Lower leg skin (tissue), 4 donors: Measurements from ENCODE around the gene COL6A2. TPM values are rescaled to one million over a fixed set of nuclear protein-coding genes. Genes with fewer than 3 reads are reported as not detected.

Experiments
- DNase-seq, 2 donors: peaks; one replicate each; pipeline ENCODE4 v3.0.0-alpha.2; 2019; ENCODE audit warnings: low spot score in 2 of 2
- H3K4me3 ChIP-seq: fragments of 200-600 bp; sonication (generic); 2 replicates; pipeline ENCODE4 v1.5.1; 2017; ENCODE audit warnings: mild to moderate bottlenecking, low read depth; ENCODE audit not compliant: poor library complexity, severe bottlenecking
- CTCF ChIP-seq, 3 donors: fragments of 450-650 bp; IDR thresholded peaks; one replicate each; pipeline ENCODE4 v1.5.1; 2016; ENCODE audit warnings: antibody characterized with exemption in 3 of 3, mild to moderate bottlenecking in 3 of 3, moderate library complexity in 2 of 3
- POLR2A ChIP-seq, 2 donors: fragments of 450-650 bp; IDR thresholded peaks; one replicate each; pipeline ENCODE4 v1.6.1; 2016 to 2017; ENCODE audit warnings: antibody characterized with exemption in 2 of 2, mild to moderate bottlenecking in 1 of 2, moderate library complexity in 1 of 2
- WGBS, 2 donors: methylation state at CpG; one replicate each; pipeline ENCODE4 v1.1.5; 2018; 5-methylcytosine and 5-hydroxymethylcytosine counted together
- intact Hi-C: fragments of 100-400 bp; cut with DNase I; formaldehyde crosslinking; loops from one replicate; pipeline ENCODE4 v1.15.0; 2023; ENCODE audit warnings: low total_unique reads
- total RNA-seq, 4 donors: library from RNA; depleted of rRNA; stranded (reverse); fragments of >200 nt; gene quantifications; one replicate each; pipeline ENCODE4 v1.1.0, GENCODE V29; 2016

The COL6A2 gene
- total RNA-seq, 4 donors from 2014 or later, result 137 to 543 (median 164) TPM

GRCh38 chr21:46111857-46112724 is 14.2 kb downstream of the COL6A2 start:
- DNase-seq, result peak in 1 of 2 donors; percentile 83
- H3K4me3 ChIP-seq, result no peak overlapping the region
- intact Hi-C loops, result no loop called here
- TF ChIP-seq CTCF (IDR thresholded peaks at IDR 0.05), result no peak
- TF ChIP-seq POLR2A (IDR thresholded peaks at IDR 0.05), result no peak
- WGBS, 2 donors, result 95 to 96% methylated on average over 63 of the region's 69 CpGs

DNA sequence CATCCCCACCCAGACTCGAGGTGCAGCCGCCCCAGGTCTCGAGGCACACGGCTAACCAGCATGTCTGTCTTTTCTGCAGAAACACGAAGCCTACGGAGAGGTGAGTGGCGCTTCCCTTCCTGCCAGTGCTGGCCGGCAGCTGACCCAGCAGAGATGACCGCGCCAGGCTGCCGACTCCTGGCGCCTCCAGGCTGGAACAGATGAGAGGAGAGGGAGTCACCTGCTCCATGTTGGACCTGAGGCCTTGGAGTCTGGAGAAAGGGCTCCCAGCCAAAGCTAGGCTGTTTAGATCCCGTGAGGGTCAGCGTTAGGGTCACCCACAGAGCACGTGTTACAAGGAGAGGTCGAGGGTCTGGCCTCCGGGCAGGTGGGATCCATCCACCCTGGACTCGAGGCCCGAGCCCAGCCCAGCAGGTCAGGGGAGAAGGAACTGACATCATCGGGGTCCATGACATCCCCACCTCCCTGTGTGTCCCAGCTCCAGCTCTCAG is 14.9 kb downstream of the COL6A2 start:
- 94 to 95% methylated on average over 15 to 20 of the region's 20 CpGs for WGBS, 2 donors
- TF ChIP-seq CTCF (IDR thresholded peaks at IDR 0.05), result no peak
- TF ChIP-seq POLR2A (IDR thresholded peaks at IDR 0.05), result no peak
- intact Hi-C loops, result no loop called here
- H3K4me3 ChIP-seq, result no peak overlapping the region
- peak; percentile 10 to 80 for DNase-seq

DNA sequence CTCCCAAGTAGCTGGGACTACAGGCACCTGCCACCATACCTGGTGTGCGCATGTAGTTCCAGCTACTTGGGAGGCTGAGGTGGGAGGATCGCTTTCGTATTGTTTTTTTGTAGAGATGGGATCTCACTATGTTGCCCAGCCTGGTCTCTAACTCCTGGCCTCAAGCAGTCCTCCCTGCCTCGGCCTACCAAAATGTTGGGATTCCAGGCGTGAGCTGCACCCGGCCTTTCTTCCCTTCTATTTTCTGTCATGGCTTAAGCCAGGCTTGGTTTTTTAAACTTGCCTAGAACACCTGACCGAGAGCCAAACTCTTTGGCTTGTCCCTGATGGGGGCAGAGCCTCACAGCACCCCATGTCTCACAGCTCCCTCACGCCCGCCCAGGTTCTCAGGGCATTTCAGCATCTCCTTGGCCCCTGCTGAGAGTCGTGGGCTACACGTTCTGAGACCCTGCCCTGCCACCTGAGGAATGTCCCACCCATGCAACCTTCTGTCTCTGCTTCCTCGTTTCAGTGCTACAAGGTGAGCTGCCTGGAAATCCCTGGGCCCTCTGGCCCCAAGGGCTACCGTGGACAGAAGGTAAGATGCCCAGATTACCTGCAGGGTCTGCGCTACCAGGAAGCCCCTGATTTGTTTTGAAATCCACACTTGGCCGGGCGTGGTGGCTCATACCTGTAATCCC is 15.7 kb downstream of the COL6A2 start:
- TF ChIP-seq CTCF (IDR thresholded peaks at IDR 0.05), result no peak
- TF ChIP-seq POLR2A (IDR thresholded peaks at IDR 0.05), result no peak
- no peak overlapping the region for H3K4me3 ChIP-seq
- WGBS, 2 donors, result 93 to 95% methylated on average over 16 of the region's 16 CpGs
- intact Hi-C loops, result no loop called here
- peak; percentile 6 to 68 for DNase-seq

DNA sequence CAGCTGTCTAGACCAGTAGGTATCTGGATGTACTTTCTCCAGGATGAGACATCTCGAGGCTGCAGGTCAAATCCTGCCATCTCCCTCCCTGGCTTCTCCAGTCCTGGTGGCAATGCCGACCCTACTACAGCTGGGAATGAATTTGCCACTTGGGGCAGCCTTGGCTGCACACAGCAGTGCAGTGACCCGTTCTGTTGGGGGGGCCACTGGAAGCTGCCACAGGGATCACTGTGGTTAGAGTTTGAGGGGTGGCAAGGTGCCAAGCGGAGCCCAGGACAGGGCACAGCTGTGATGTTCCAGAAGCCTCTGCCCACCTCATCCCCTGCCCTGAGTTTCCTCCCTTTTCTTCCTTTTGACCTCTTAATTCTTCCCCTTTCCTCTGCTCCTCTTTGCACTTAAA is 17.1 kb downstream of the COL6A2 start:
- 90 to 97% methylated on average over 4 of the region's 4 CpGs for WGBS, 2 donors
- no peak overlapping the region for H3K4me3 ChIP-seq
- intact Hi-C loops, result no loop called here
- no peak for TF ChIP-seq CTCF (IDR thresholded peaks at IDR 0.05)
- no peak for TF ChIP-seq POLR2A (IDR thresholded peaks at IDR 0.05)
- peak in 1 of 2 donors; percentile 83 for DNase-seq

DNA sequence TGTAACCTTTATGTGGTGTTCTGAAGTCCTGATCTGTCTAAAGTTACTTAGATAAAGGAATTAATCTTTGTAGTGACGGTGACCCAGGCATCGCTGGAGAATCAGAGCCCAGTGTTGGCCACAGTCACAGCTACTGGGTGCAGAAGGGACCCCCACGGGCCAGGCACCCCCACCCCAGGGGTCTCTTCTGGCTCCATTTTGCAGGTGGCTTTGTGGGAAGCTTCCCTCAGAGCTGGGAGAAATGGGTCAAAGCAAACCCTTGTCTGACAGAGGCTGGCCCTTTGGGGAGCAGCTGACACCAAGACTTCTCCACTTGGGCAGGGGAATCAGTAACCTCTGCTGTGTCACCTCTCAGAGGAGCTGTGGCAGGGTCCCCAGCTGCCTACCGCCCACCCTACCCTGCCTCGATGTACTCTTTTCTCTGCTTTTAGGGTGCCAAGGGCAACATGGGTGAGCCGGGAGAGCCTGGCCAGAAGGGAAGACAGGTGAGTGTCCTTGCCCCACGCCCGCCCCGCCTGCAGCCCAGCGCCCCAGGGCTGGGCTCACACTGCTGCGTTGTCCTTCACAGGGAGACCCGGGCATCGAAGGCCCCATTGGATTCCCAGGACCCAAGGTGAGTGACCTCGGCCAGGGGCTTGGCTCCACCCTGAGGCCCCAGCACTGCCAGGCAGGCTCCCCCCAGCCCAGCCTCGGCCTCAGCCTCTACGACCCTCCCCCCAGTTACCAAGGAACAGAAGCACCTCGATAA is 17.7 kb downstream of the COL6A2 start:
- peak in 1 of 2 donors; percentile 74 for DNase-seq
- H3K4me3 ChIP-seq, result no peak overlapping the region
- intact Hi-C loops, result no loop called here
- WGBS, 2 donors, result 89 to 91% methylated on average over 16 to 17 of the region's 17 CpGs
- no peak for TF ChIP-seq CTCF (IDR thresholded peaks at IDR 0.05)
